Liver (tissue), 9 donors: Measurements from ENCODE around the gene SF1. TPM values are rescaled to one million over a fixed set of nuclear protein-coding genes. Genes with fewer than 3 reads are reported as not detected.

Source experiments
- DNase-seq: peaks from one replicate; pipeline ENCODE4 v3.0.0-alpha.2; 2017; ENCODE audit warnings: low spot score
- H3K27ac ChIP-seq, 2 donors: one replicate each; pipeline ENCODE4 v1.7.0; 2013; ENCODE audit warnings: inconsistent platforms in 2 of 2, low read length in 2 of 2, control low read depth in 1 of 2, low read depth in 1 of 2, mild to moderate bottlenecking in 1 of 2
- H3K27me3 ChIP-seq, 4 donors: one replicate each; pipeline versions ENCODE4 v1.6.1 to v1.7.0; 2013; ENCODE audit warnings: low read length in 3 of 4, inconsistent platforms in 1 of 4, mild to moderate bottlenecking in 1 of 4, moderate library complexity in 1 of 4; ENCODE audit not compliant: control insufficient read depth in 4 of 4, insufficient read depth in 4 of 4
- H3K36me3 ChIP-seq, 4 donors: one replicate each; pipeline versions ENCODE4 v1.6.1 to v1.7.0; 2013; ENCODE audit warnings: low read length in 3 of 4, mild to moderate bottlenecking in 3 of 4, low read depth in 1 of 4, moderate library complexity in 1 of 4; ENCODE audit not compliant: control insufficient read depth in 4 of 4, insufficient read depth in 3 of 4
- H3K4me1 ChIP-seq, 4 donors: one replicate each; pipeline versions ENCODE4 v1.6.1 to v1.7.0; 2013; ENCODE audit warnings: low read length in 3 of 4, mild to moderate bottlenecking in 3 of 4, moderate library complexity in 1 of 4; ENCODE audit not compliant: control insufficient read depth in 4 of 4, insufficient read depth in 4 of 4
- H3K4me3 ChIP-seq, 3 donors: one replicate each; pipeline versions ENCODE4 v1.6.1 to v1.7.0; 2013; ENCODE audit warnings: low read length in 3 of 3, control low read depth in 1 of 3, low read depth in 1 of 3, mild to moderate bottlenecking in 1 of 3
- H3K9ac ChIP-seq, 2 donors: one replicate each; pipeline ENCODE4 v1.7.0; 2013; ENCODE audit warnings: low read length in 2 of 2, mild to moderate bottlenecking in 2 of 2, moderate library complexity in 2 of 2, control low read depth in 1 of 2, low read depth in 1 of 2
- H3K9me3 ChIP-seq, 4 donors: one replicate each; pipeline versions ENCODE4 v1.6.1 to v1.7.0; 2013; ENCODE audit warnings: low read length in 3 of 4; ENCODE audit not compliant: control insufficient read depth in 4 of 4
- ATF3 ChIP-seq: IDR thresholded peaks from 2 replicates; pipeline ENCODE4 v1.6.1; 2016; ENCODE audit warnings: antibody characterized with exemption
- EGR1 ChIP-seq, 2 donors: IDR thresholded peaks; 2 replicates each; pipeline ENCODE4 v1.6.1; 2016 to 2018; ENCODE audit warnings: antibody characterized with exemption in 2 of 2, low read depth in 2 of 2
- FOXA1 ChIP-seq: IDR thresholded peaks from 2 replicates; pipeline ENCODE4 v1.6.1; 2016; ENCODE audit warnings: antibody characterized with exemption
- FOXA2 ChIP-seq: IDR thresholded peaks from 2 replicates; pipeline ENCODE4 v1.6.1; 2016; ENCODE audit warnings: antibody characterized with exemption
- GABPA ChIP-seq, 2 donors: IDR thresholded peaks in 1 of 2; conservative IDR thresholded peaks in 1 of 2; 2 replicates each; pipeline ENCODE4 v1.6.1; 2016; ENCODE audit warnings: antibody characterized with exemption in 2 of 2, mild to moderate bottlenecking in 1 of 2, moderate library complexity in 1 of 2
- HNF4G ChIP-seq: IDR thresholded peaks from 2 replicates; pipeline ENCODE4 v1.6.1; 2016; ENCODE audit warnings: antibody characterized with exemption
- JUND ChIP-seq, 2 donors: IDR thresholded peaks; 2 replicates each; pipeline ENCODE4 v1.6.1; 2016; ENCODE audit warnings: antibody characterized with exemption in 2 of 2
- NR2F2 ChIP-seq: IDR thresholded peaks from 2 replicates; pipeline ENCODE4 v1.6.1; 2016; ENCODE audit warnings: antibody characterized with exemption
- RAD21 ChIP-seq, 2 donors: IDR thresholded peaks; 2 replicates each; pipeline ENCODE4 v1.6.1; 2016; ENCODE audit warnings: antibody characterized with exemption in 2 of 2, mild to moderate bottlenecking in 2 of 2
- REST ChIP-seq: IDR thresholded peaks from 2 replicates; pipeline ENCODE4 v1.6.1; 2016; ENCODE audit warnings: antibody characterized with exemption, mild to moderate bottlenecking
- RXRA ChIP-seq, 2 donors: IDR thresholded peaks; 2 replicates each; pipeline ENCODE4 v1.6.1; 2017 to 2018; ENCODE audit warnings: antibody characterized with exemption in 2 of 2, mild to moderate bottlenecking in 1 of 2
- SP1 ChIP-seq: IDR thresholded peaks from 2 replicates; pipeline ENCODE4 v1.6.1; 2018; ENCODE audit warnings: antibody characterized with exemption, mild to moderate bottlenecking
- TAF1 ChIP-seq: conservative IDR thresholded peaks from 2 replicates; pipeline ENCODE4 v1.6.1; 2016; ENCODE audit warnings: antibody characterized with exemption, mild to moderate bottlenecking
- YY1 ChIP-seq: IDR thresholded peaks from 2 replicates; pipeline ENCODE4 v1.6.1; 2016; ENCODE audit warnings: antibody characterized with exemption, mild to moderate bottlenecking
- WGBS: extraction: QIAGEN DNeasy Blood & Tissue Kit; methylation state at CpG from one replicate; pipeline ENCODE4 v1.1.7; 2013; 5-methylcytosine and 5-hydroxymethylcytosine counted together
- polyA plus RNA-seq, 2 donors: library from polyadenylated mRNA; stranded (reverse) in 1 of 2; unstranded in 1 of 2; fragments of 200-250 nt in 1 of 2; fragments of >200 nt in 1 of 2; fragmentation: Nextera tagmentation in 1 of 2; extraction: Ambion mirVana in 1 of 2; gene quantifications; one replicate each; pipeline versions ENCODE4 v1.2.1 to v1.2.3, GENCODE V29; 2013 to 2015
- total RNA-seq, 2 donors: library from RNA; depleted of rRNA; stranded (reverse); fragments of >200 nt; gene quantifications; one replicate each; pipeline ENCODE4 v1.2.3, GENCODE V29; 2014
- TF ChIP-seq, protein P1 (sequence below): IDR thresholded peaks from 2 replicates; pipeline ENCODE4 v1.6.1; 2016; ENCODE audit warnings: antibody characterized with exemption
- TF ChIP-seq, protein P2 (sequence below): IDR thresholded peaks from 2 replicates; pipeline ENCODE4 v1.6.1; 2016; ENCODE audit warnings: antibody characterized with exemption
- TF ChIP-seq, protein P3 (sequence below): fragments of 150-350 bp; IDR thresholded peaks from 2 replicates; pipeline ENCODE4 v1.5.1; 2017; ENCODE audit warnings: improper control_type of control experiment, low read depth, low read length; ENCODE audit not compliant: missing input control
- donor health status: healthy.
- donor health status: healthy.
- donor health status: healthy.
- donor health status: healthy.
- donor health status: healthy.

Gene SF1
- total and polyA plus RNA-seq, 4 donors, result 44.9 to 135 (median 50.1) TPM

DNA sequence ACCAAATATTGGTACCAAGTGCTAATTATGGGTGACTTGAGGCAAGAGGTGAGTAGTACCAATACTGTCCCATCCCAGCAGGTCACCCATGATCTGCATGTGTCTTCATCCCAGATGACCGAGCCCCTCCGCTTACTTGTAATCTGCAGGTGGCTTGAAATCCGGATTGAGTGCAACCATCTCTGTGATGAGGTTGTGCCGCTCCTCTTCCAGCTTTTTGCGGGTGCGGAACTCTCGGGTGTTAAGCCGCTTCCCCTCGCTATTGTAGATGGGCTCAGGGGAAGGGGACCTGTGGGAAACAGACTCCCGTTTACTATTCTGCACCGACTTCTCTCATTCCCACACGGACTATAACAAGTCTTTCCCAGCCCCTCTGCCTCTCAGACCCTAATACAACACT is 8.2 kb downstream of the SF1 start:
- Histone ChIP-seq H3K9ac (no peak overlapping the region), H3K27me3 (no peaks in the 10 kb centered on the region), H3K4me3 (no peak overlapping the region), H3K36me3 (peaks cover 41 to 93% (median 77%) of the 10 kb centered on the region in 4 donors), H3K4me1 (peaks cover 0 to 13% (median 4%) of the 10 kb centered on the region in 4 donors), H3K9me3 (no peaks in the 10 kb centered on the region), H3K27ac (no peak overlapping the region)
- no peak for DNase-seq
- TF ChIP-seq, protein P1, sequence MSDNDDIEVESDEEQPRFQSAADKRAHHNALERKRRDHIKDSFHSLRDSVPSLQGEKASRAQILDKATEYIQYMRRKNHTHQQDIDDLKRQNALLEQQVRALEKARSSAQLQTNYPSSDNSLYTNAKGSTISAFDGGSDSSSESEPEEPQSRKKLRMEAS, result no peak
- TF ChIP-seq YY1 (no peak), SP1 (no peak), FOXA2 (no peak), FOXA1 (no peak), REST (no peak), RAD21 (IDR thresholded peaks at IDR 0.05) (no peak), ATF3 (no peak)
- TF ChIP-seq, protein P2, sequence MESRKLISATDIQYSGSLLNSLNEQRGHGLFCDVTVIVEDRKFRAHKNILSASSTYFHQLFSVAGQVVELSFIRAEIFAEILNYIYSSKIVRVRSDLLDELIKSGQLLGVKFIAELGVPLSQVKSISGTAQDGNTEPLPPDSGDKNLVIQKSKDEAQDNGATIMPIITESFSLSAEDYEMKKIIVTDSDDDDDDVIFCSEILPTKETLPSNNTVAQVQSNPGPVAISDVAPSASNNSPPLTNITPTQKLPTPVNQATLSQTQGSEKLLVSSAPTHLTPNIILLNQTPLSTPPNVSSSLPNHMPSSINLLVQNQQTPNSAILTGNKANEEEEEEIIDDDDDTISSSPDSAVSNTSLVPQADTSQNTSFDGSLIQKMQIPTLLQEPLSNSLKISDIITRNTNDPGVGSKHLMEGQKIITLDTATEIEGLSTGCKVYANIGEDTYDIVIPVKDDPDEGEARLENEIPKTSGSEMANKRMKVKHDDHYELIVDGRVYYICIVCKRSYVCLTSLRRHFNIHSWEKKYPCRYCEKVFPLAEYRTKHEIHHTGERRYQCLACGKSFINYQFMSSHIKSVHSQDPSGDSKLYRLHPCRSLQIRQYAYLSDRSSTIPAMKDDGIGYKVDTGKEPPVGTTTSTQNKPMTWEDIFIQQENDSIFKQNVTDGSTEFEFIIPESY, result no peak
- TF ChIP-seq, protein P3, sequence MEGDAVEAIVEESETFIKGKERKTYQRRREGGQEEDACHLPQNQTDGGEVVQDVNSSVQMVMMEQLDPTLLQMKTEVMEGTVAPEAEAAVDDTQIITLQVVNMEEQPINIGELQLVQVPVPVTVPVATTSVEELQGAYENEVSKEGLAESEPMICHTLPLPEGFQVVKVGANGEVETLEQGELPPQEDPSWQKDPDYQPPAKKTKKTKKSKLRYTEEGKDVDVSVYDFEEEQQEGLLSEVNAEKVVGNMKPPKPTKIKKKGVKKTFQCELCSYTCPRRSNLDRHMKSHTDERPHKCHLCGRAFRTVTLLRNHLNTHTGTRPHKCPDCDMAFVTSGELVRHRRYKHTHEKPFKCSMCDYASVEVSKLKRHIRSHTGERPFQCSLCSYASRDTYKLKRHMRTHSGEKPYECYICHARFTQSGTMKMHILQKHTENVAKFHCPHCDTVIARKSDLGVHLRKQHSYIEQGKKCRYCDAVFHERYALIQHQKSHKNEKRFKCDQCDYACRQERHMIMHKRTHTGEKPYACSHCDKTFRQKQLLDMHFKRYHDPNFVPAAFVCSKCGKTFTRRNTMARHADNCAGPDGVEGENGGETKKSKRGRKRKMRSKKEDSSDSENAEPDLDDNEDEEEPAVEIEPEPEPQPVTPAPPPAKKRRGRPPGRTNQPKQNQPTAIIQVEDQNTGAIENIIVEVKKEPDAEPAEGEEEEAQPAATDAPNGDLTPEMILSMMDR, result no peak
- WGBS, result 96% methylated on average over 12 of the region's 12 CpGs

DNA sequence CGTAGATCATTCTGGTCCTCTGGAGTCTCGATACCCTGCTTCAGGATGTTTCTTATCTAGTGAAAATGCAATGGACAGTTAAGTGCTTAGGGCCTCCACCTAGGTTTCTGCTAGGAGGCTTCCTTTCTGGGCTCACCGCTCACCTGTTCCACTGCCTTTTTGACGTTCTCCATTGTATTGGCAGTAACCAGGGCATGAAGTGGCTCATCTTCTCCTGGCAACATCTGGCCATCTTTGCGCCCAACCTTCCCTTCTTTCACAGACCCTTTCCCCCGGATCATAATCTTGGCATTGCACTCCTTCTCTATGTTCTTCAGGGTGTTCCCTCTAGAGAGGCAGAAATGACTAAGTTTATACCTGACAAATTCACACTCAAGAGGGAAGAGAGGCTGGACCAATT is 9.1 kb downstream of the SF1 start:
- no peaks in the 10 kb centered on the region for H3K9me3 ChIP-seq
- no peak overlapping the region for H3K27ac ChIP-seq
- 93% methylated on average over 6 of the region's 6 CpGs for WGBS
- DNase-seq, result no peak
- no peak overlapping the region for H3K4me3 ChIP-seq
- H3K9ac ChIP-seq, result no peak overlapping the region
- H3K4me1 ChIP-seq, result peaks cover 0 to 13% (median 3%) of the 10 kb centered on the region in 4 donors
- peaks cover 38 to 95% (median 79%) of the 10 kb centered on the region in 4 donors for H3K36me3 ChIP-seq
- no peaks in the 10 kb centered on the region for H3K27me3 ChIP-seq
- TF ChIP-seq RXRA (IDR thresholded peaks at IDR 0.05), result no peak
- TF ChIP-seq RAD21 (IDR thresholded peaks at IDR 0.05), result no peak
- no peak for TF ChIP-seq JUND (IDR thresholded peaks at IDR 0.05)
- TF ChIP-seq HNF4G, result no peak
- TF ChIP-seq, protein P1, result no peak
- TF ChIP-seq GABPA (IDR thresholded peaks at IDR 0.05 in 1 of 2, conservative IDR thresholded peaks at IDR 0.05 in 1 of 2), result no peak
- TF ChIP-seq FOXA1, result no peak
- no peak for TF ChIP-seq NR2F2
- no peak for TF ChIP-seq EGR1 (IDR thresholded peaks at IDR 0.05; ENCODE audit: low read depth in 2 of 2)
- no peak for TF ChIP-seq ATF3
- TF ChIP-seq YY1, result no peak
- no peak for TF ChIP-seq SP1
- no peak for TF ChIP-seq TAF1
- no peak for TF ChIP-seq FOXA2
- TF ChIP-seq, protein P3, result no peak
- TF ChIP-seq REST, result no peak
